ENCODE data around the gene SYT7.

DNA sequence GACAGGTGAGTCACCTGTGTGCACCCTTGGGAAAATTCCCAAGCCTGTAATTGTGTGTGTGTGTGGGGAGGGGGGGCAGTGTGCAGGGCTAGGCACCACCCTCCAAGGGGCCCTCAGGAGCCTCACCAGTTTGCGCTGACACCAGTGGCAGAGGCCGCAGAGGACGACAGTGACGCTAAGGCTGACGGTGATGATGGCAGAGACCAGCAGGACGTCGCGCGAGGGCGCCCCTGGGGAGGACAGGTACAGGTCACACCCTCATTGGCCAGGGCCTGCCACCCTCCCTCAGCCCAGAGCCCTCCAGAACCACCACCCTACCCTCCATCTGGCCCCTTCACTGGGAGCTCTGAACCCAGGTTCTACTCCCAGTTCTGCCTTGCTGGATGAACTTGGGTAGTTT lies 24.9 kb downstream of the SYT7 start:
- TF ChIP-seq, protein P1, sequence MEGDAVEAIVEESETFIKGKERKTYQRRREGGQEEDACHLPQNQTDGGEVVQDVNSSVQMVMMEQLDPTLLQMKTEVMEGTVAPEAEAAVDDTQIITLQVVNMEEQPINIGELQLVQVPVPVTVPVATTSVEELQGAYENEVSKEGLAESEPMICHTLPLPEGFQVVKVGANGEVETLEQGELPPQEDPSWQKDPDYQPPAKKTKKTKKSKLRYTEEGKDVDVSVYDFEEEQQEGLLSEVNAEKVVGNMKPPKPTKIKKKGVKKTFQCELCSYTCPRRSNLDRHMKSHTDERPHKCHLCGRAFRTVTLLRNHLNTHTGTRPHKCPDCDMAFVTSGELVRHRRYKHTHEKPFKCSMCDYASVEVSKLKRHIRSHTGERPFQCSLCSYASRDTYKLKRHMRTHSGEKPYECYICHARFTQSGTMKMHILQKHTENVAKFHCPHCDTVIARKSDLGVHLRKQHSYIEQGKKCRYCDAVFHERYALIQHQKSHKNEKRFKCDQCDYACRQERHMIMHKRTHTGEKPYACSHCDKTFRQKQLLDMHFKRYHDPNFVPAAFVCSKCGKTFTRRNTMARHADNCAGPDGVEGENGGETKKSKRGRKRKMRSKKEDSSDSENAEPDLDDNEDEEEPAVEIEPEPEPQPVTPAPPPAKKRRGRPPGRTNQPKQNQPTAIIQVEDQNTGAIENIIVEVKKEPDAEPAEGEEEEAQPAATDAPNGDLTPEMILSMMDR (IDR thresholded peaks at IDR 0.05) = no peak
- no peak for TF ChIP-seq POLR2AphosphoS5 (IDR thresholded peaks at IDR 0.05; ENCODE audit: insufficient read depth in 1 of 2, low read depth in 1 of 2)
- no peak for TF ChIP-seq POLR2A (IDR thresholded peaks at IDR 0.05)
